MM.1S (cell line): Measurements from ENCODE around the gene GFOD2.

ENCODE experiments used
- EZH2 ChIP-seq: fragments of 300-600 bp; sonication (generic); optimal IDR thresholded peaks from 2 replicates; pipeline ENCODE3; 2017; ENCODE audit warnings: low read depth, mild to moderate bottlenecking, antibody characterized with exemption, low read length, mixed read lengths
- EZH2phosphoT487 ChIP-seq: fragments of 300-600 bp; sonication (generic); IDR thresholded peaks from 2 replicates; pipeline ENCODE4 v1.6.1; 2018; ENCODE audit warnings: antibody characterized with exemption, low read length
- TF ChIP-seq, protein P1 (sequence below): fragments of 300-600 bp; sonication (generic); IDR thresholded peaks from 2 replicates; pipeline ENCODE4 v1.5.1; 2016; ENCODE audit warnings: antibody characterized with exemption, low read length, mixed read lengths

DNA sequence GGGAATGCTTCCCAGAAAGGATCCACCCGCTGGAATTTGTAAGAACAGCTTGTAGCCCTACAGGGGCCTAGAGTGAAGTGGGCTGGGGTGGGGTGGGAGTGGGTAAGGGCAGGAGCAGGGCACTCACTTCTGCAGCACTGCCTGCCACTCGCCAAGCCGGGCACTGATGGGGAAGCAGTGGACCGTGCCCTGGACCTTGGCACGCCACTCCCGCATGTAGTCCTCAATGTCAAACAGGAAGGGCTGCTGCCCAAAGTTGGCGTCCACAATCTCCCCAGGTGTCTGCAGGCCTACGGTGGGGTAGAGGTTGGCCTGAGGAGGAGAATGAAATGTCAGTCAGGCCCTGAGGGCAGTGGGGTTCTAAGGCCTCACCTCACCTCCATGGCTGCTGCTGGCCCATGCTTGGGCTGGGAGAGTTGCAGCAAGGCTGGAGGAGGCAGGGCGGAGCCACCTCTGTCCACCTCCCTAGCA lies 15.7 kb upstream of the GFOD2 start:
- TF ChIP-seq EZH2phosphoT487 (no peak), EZH2 (no peak)
- TF ChIP-seq, protein P1, sequence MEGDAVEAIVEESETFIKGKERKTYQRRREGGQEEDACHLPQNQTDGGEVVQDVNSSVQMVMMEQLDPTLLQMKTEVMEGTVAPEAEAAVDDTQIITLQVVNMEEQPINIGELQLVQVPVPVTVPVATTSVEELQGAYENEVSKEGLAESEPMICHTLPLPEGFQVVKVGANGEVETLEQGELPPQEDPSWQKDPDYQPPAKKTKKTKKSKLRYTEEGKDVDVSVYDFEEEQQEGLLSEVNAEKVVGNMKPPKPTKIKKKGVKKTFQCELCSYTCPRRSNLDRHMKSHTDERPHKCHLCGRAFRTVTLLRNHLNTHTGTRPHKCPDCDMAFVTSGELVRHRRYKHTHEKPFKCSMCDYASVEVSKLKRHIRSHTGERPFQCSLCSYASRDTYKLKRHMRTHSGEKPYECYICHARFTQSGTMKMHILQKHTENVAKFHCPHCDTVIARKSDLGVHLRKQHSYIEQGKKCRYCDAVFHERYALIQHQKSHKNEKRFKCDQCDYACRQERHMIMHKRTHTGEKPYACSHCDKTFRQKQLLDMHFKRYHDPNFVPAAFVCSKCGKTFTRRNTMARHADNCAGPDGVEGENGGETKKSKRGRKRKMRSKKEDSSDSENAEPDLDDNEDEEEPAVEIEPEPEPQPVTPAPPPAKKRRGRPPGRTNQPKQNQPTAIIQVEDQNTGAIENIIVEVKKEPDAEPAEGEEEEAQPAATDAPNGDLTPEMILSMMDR = no peak
